T-helper 2 cell treated with Interferon-gamma antibody and Interleukin-4, amounts not matched to agents 5 μg/mL and 100 μg/mL, for 36 hours (primary cell): ENCODE measurements around the gene PARD3.

Source experiments
- DNase-seq: peaks from one replicate; pipeline ENCODE4 v3.0.0; 2021; ENCODE audit warnings: low spot score
- H3K27ac Mint-ChIP-seq: one replicate; pipeline ENCODE4 v1.8.0; 2021; ENCODE audit warnings: mild to moderate bottlenecking, mixed read lengths
- H3K27me3 Mint-ChIP-seq: one replicate; pipeline ENCODE4 v1.8.0; 2021; ENCODE audit warnings: low read depth, mixed read lengths
- H3K36me3 Mint-ChIP-seq: one replicate; pipeline ENCODE4 v1.8.0; 2021; ENCODE audit warnings: low read depth, mixed read lengths
- H3K4me1 Mint-ChIP-seq: one replicate; pipeline ENCODE4 v1.8.0; 2021; ENCODE audit warnings: low read depth, mixed read lengths
- H3K4me3 Mint-ChIP-seq: one replicate; pipeline ENCODE4 v1.8.0; 2022; ENCODE audit warnings: mild to moderate bottlenecking, moderate library complexity, mixed read lengths
- H3K9me3 Mint-ChIP-seq: one replicate; pipeline ENCODE4 v1.8.0; 2021; ENCODE audit warnings: mixed read lengths

The PARD3 gene

GRCh38 chr10:34666008-34666704 lies 148.9 kb downstream of the PARD3 start:
- Mint-ChIP-seq H3K4me1 (no peaks in the 10 kb centered on the region), H3K27ac (no peak overlapping the region), H3K9me3 (no peaks in the 10 kb centered on the region), H3K4me3 (no peak overlapping the region), H3K27me3 (peaks cover 4% of the 10 kb centered on the region), H3K36me3 (no peaks in the 10 kb centered on the region)
- DNase-seq = no peak

- Mint-ChIP-seq H3K4me1 (no peaks in the 10 kb centered on the region), H3K27me3 (peaks cover 4% of the 10 kb centered on the region), H3K4me3 (no peak overlapping the region), H3K27ac (no peak overlapping the region), H3K36me3 (no peaks in the 10 kb centered on the region), H3K9me3 (no peaks in the 10 kb centered on the region)
- DNase-seq = no peak
These were observed 150.4 kb downstream of the PARD3 start for GRCh38 chr10:34664706-34665105.

GRCh38 chr10:34661580-34661979 lies 153.5 kb downstream of the PARD3 start:
- Mint-ChIP-seq H3K27ac (no peak overlapping the region), H3K4me3 (no peak overlapping the region), H3K27me3 (no peaks in the 10 kb centered on the region), H3K4me1 (no peaks in the 10 kb centered on the region), H3K36me3 (no peaks in the 10 kb centered on the region), H3K9me3 (no peaks in the 10 kb centered on the region)
- no peak for DNase-seq

GRCh38 chr10:34658934-34659333 lies 156.2 kb downstream of the PARD3 start:
- H3K27ac Mint-ChIP-seq = no peak overlapping the region
- H3K36me3 Mint-ChIP-seq = no peaks in the 10 kb centered on the region
- no peaks in the 10 kb centered on the region for H3K9me3 Mint-ChIP-seq
- no peak for DNase-seq
- H3K4me1 Mint-ChIP-seq = no peaks in the 10 kb centered on the region
- no peak overlapping the region for H3K4me3 Mint-ChIP-seq
- H3K27me3 Mint-ChIP-seq = no peaks in the 10 kb centered on the region

GRCh38 chr10:34656661-34657060 lies 158.4 kb downstream of the PARD3 start:
- Mint-ChIP-seq H3K4me1 (no peaks in the 10 kb centered on the region), H3K27ac (no peak overlapping the region), H3K27me3 (no peaks in the 10 kb centered on the region), H3K36me3 (no peaks in the 10 kb centered on the region), H3K4me3 (no peak overlapping the region), H3K9me3 (no peaks in the 10 kb centered on the region)
- no peak for DNase-seq

- H3K27ac Mint-ChIP-seq = no peak overlapping the region
- H3K36me3 Mint-ChIP-seq = no peaks in the 10 kb centered on the region
- no peaks in the 10 kb centered on the region for H3K27me3 Mint-ChIP-seq
- H3K9me3 Mint-ChIP-seq = no peaks in the 10 kb centered on the region
- H3K4me1 Mint-ChIP-seq = no peaks in the 10 kb centered on the region
- DNase-seq = peak; percentile 8
- no peak overlapping the region for H3K4me3 Mint-ChIP-seq
These were observed 159.6 kb downstream of the PARD3 start for GRCh38 chr10:34655286-34656170.

- H3K4me1 Mint-ChIP-seq = no peaks in the 10 kb centered on the region
These were observed 160.9 kb downstream of the PARD3 start for GRCh38 chr10:34654211-34654610.

GRCh38 chr10:34653530-34653929 lies 161.6 kb downstream of the PARD3 start:
- no peaks in the 10 kb centered on the region for H3K36me3 Mint-ChIP-seq
- no peaks in the 10 kb centered on the region for H3K9me3 Mint-ChIP-seq
- H3K4me3 Mint-ChIP-seq = no peak overlapping the region
- no peak overlapping the region for H3K27ac Mint-ChIP-seq
- no peaks in the 10 kb centered on the region for H3K4me1 Mint-ChIP-seq
- no peaks in the 10 kb centered on the region for H3K27me3 Mint-ChIP-seq
- DNase-seq = no peak

More at GRCh38 chr10:34654211-34654610, 160.9 kb downstream of the PARD3 start:
- Mint-ChIP-seq H3K4me3 (no peak overlapping the region), H3K27ac (no peak overlapping the region), H3K36me3 (no peaks in the 10 kb centered on the region), H3K27me3 (no peaks in the 10 kb centered on the region), H3K9me3 (no peaks in the 10 kb centered on the region)
- DNase-seq = no peak

- Mint-ChIP-seq H3K36me3 (no peaks in the 10 kb centered on the region), H3K9me3 (no peaks in the 10 kb centered on the region), H3K4me3 (no peak overlapping the region), H3K4me1 (no peaks in the 10 kb centered on the region), H3K27me3 (no peaks in the 10 kb centered on the region), H3K27ac (no peak overlapping the region)
- no peak for DNase-seq
These were observed 163.5 kb downstream of the PARD3 start for GRCh38 chr10:34651416-34652195.

GRCh38 chr10:34650156-34650555 lies 164.9 kb downstream of the PARD3 start:
- Mint-ChIP-seq H3K4me1 (no peaks in the 10 kb centered on the region), H3K27ac (no peak overlapping the region), H3K4me3 (no peak overlapping the region), H3K9me3 (no peaks in the 10 kb centered on the region), H3K36me3 (no peaks in the 10 kb centered on the region), H3K27me3 (no peaks in the 10 kb centered on the region)
- DNase-seq = no peak

- no peaks in the 10 kb centered on the region for H3K36me3 Mint-ChIP-seq
- no peak overlapping the region for H3K4me3 Mint-ChIP-seq
- no peaks in the 10 kb centered on the region for H3K27me3 Mint-ChIP-seq
- H3K27ac Mint-ChIP-seq = no peak overlapping the region
- no peaks in the 10 kb centered on the region for H3K9me3 Mint-ChIP-seq
- H3K4me1 Mint-ChIP-seq = no peaks in the 10 kb centered on the region
- no peak for DNase-seq
These were observed 165.7 kb downstream of the PARD3 start for GRCh38 chr10:34649385-34649784.

- Mint-ChIP-seq H3K27ac (no peak overlapping the region), H3K9me3 (no peaks in the 10 kb centered on the region), H3K36me3 (no peaks in the 10 kb centered on the region), H3K4me3 (no peak overlapping the region), H3K4me1 (no peaks in the 10 kb centered on the region), H3K27me3 (no peaks in the 10 kb centered on the region)
- no peak for DNase-seq
These were observed 166.2 kb downstream of the PARD3 start for GRCh38 chr10:34648919-34649318.

- Mint-ChIP-seq H3K27ac (no peak overlapping the region), H3K4me1 (no peaks in the 10 kb centered on the region), H3K4me3 (no peak overlapping the region), H3K27me3 (no peaks in the 10 kb centered on the region), H3K9me3 (no peaks in the 10 kb centered on the region), H3K36me3 (no peaks in the 10 kb centered on the region)
- DNase-seq = no peak
These were observed 166.9 kb downstream of the PARD3 start for GRCh38 chr10:34647875-34648865.
